Activated T-helper 17 cell treated with anti-CD3 and anti-CD28 coated beads, Interleukin-2, amount 50 U/mL, for 72 hours (primary cell): ENCODE measurements around the gene TIMD4. TPM values are rescaled to one million over a fixed set of nuclear protein-coding genes. Genes with fewer than 3 reads are reported as not detected.
"Not testable (repeated sequence)": the region's sequence is repeated elsewhere in the genome, so short reads cannot be mapped to it uniquely, and the experiment has no call there.

Experiments used
- ATAC-seq: fragments of 150-1000 bp; cut with Tn5 transposase; replicated peaks from 2 replicates; pipeline ENCODE4 v1.10.0; 2021; ENCODE audit warnings: mild to moderate bottlenecking, moderate library complexity
- H3K27ac Mint-ChIP-seq: one replicate; pipeline ENCODE4 v1.8.0; 2022; ENCODE audit warnings: mixed read lengths
- H3K27me3 Mint-ChIP-seq: one replicate; pipeline ENCODE4 v1.8.0; 2022; ENCODE audit warnings: mixed read lengths
- H3K36me3 Mint-ChIP-seq: one replicate; pipeline ENCODE4 v1.8.0; 2022; ENCODE audit warnings: low read depth, mild to moderate bottlenecking, mixed read lengths
- H3K4me1 Mint-ChIP-seq: one replicate; pipeline ENCODE4 v1.8.0; 2022; ENCODE audit warnings: mixed read lengths
- H3K4me3 Mint-ChIP-seq: one replicate; pipeline ENCODE4 v1.8.0; 2022; ENCODE audit warnings: mild to moderate bottlenecking, mixed read lengths
- H3K9me3 Mint-ChIP-seq: one replicate; pipeline ENCODE4 v1.8.0; 2022; ENCODE audit warnings: mixed read lengths
- total RNA-seq, 2 donors: library from RNA; stranded (reverse); gene quantifications; one replicate each; pipeline ENCODE4 v1.2.3, GENCODE V29; 2022

TIMD4 gene
- total RNA-seq = 1 to 10 TPM in 1 of 2 donors, under 1 TPM in 1; 0.67 to 1.3 TPM

- H3K36me3 Mint-ChIP-seq = no peaks in the 10 kb centered on the region
- no peak within 1 kb of the TSS for H3K27ac Mint-ChIP-seq
- H3K9me3 Mint-ChIP-seq = no peaks in the 10 kb centered on the region
- H3K4me3 Mint-ChIP-seq = no peak within 1 kb of the TSS
- no peaks in the 10 kb centered on the region for H3K27me3 Mint-ChIP-seq
- H3K4me1 Mint-ChIP-seq = no peaks in the 10 kb centered on the region
- no peak for ATAC-seq
Measured at GRCh38 chr5:156963125-156963524, at the start of gene TIMD4. Gene TIMD4 (minus strand): TSS chr5:156963226. CDS start chr5:156963198, 28 bp downstream.

GRCh38 chr5:157006262-157006661, 43.2 kb upstream of the TIMD4 start:
- Mint-ChIP-seq H3K27me3 (peaks cover 5% of the 10 kb centered on the region), H3K27ac (no peak overlapping the region), H3K9me3 (no peaks in the 10 kb centered on the region), H3K36me3 (no peaks in the 10 kb centered on the region), H3K4me3 (no peak overlapping the region), H3K4me1 (peaks cover 4% of the 10 kb centered on the region)
- no peak for ATAC-seq

GRCh38 chr5:157004893-157005551, 42.0 kb upstream of the TIMD4 start:
- peaks cover 4% of the 10 kb centered on the region for H3K4me1 Mint-ChIP-seq
- no peaks in the 10 kb centered on the region for H3K36me3 Mint-ChIP-seq
- peak; percentile 89 for ATAC-seq
- H3K27me3 Mint-ChIP-seq = peaks cover 5% of the 10 kb centered on the region
- H3K9me3 Mint-ChIP-seq = peaks cover 4% of the 10 kb centered on the region
- H3K4me3 Mint-ChIP-seq = no peak overlapping the region
- no peak overlapping the region for H3K27ac Mint-ChIP-seq

DNA sequence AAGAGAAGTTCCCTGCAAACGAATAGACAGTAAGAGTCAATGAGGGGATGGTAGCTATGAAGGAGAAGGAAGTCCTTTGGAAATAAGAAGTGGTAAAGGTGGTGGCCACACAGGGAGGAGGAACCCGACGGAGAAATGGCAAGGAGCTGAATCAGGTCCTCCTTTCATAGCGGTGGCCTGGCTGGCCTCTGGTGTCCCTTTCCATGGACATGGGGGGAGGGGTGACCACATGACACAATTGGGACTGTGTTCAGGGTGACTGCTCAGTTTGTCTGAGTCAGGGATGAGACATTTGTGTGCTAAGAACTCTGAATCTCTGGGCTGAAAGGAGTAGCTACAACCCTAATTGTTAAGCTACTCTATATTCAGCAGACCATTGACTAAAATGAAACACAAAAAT, 28.7 kb upstream of the TIMD4 start:
- Mint-ChIP-seq H3K9me3 (no peaks in the 10 kb centered on the region), H3K27me3 (peaks cover 6% of the 10 kb centered on the region), H3K27ac (no peak overlapping the region), H3K4me3 (no peak overlapping the region), H3K36me3 (no peaks in the 10 kb centered on the region), H3K4me1 (no peaks in the 10 kb centered on the region)
- ATAC-seq = no peak

- Mint-ChIP-seq H3K27me3 (peaks cover 8% of the 10 kb centered on the region), H3K27ac (no peak overlapping the region), H3K4me1 (no peaks in the 10 kb centered on the region), H3K36me3 (no peaks in the 10 kb centered on the region), H3K4me3 (no peak overlapping the region), H3K9me3 (no peaks in the 10 kb centered on the region)
- no peak for ATAC-seq
Measured at GRCh38 chr5:156984064-156984463, 21.0 kb upstream of the TIMD4 start.

DNA sequence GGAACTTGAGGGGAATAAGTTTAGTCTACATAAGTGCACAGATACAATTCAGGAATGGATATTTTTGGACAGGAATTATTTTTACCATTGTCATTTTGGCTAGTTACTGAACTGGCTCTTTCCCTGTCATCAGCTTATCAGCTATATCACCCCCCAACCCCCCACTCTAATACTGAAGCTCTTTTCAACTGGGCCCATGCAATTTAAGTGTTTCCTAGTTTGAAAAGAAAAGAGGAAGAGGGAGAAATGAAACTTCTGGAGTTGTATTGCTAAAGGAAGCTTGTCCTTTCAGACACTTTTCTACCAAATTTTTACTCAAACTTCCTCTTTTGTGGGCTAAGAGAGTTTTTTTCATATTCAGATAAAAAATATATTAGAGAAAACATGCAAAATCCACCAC, 18.5 kb upstream of the TIMD4 start:
- Mint-ChIP-seq H3K9me3 (no peaks in the 10 kb centered on the region), H3K27ac (no peak overlapping the region), H3K27me3 (peaks cover 8% of the 10 kb centered on the region), H3K36me3 (no peaks in the 10 kb centered on the region), H3K4me3 (no peak overlapping the region), H3K4me1 (no peaks in the 10 kb centered on the region)
- ATAC-seq = no peak

GRCh38 chr5:156974328-156974727, 11.3 kb upstream of the TIMD4 start:
- H3K27ac Mint-ChIP-seq = no peak overlapping the region
- peaks cover 4% of the 10 kb centered on the region for H3K4me1 Mint-ChIP-seq
- no peaks in the 10 kb centered on the region for H3K36me3 Mint-ChIP-seq
- H3K9me3 Mint-ChIP-seq = no peaks in the 10 kb centered on the region
- H3K27me3 Mint-ChIP-seq = peaks cover 2% of the 10 kb centered on the region
- ATAC-seq = no peak
- no peak overlapping the region for H3K4me3 Mint-ChIP-seq

DNA sequence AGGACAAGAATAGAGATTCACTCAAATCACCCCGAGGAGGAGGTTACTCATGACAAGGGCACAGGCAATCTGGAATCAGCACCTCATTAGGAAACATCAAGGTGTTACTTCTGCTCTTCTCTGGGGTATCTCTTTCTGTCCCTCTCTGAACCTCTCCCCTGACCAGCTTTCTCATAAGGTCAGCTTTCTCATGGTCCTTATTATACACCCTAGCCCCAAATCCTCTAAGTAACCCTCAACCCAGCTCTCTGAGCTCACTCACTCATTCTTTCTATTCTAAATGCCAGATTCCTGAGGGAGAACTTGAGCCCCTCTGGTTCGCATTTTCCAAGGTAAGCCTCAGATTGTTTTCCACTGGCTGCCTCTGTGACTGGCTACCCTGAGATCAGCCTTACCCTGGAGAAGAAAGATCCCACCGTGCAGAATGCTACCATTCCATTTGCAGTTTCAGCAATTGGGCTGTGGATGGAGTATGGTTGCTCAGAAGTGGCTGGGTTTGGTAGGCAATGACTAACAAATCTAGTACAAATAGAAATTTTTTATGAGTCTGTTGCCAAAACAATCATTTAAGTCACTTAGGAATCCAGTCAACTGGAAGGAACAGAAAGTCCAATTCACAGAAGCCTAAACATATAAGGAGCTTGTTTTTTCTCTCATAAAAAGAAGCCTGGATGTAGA, 9.0 kb upstream of the TIMD4 start:
- H3K27ac Mint-ChIP-seq = peak overlapping the region; percentile 37
- ATAC-seq = peak; percentile 7

GRCh38 chr5:156971415-156971814, 8.4 kb upstream of the TIMD4 start:
- Mint-ChIP-seq H3K4me1 (peaks cover 4% of the 10 kb centered on the region), H3K27me3 (peaks cover 2% of the 10 kb centered on the region), H3K4me3 (no peak overlapping the region), H3K9me3 (no peaks in the 10 kb centered on the region), H3K27ac (peak overlapping the region; percentile 37), H3K36me3 (no peaks in the 10 kb centered on the region)
- peak; percentile 76 for ATAC-seq

More for the DNA sequence above, 9.0 kb upstream of the TIMD4 start:
- Mint-ChIP-seq H3K4me1 (peaks cover 4% of the 10 kb centered on the region), H3K4me3 (no peak overlapping the region), H3K27me3 (peaks cover 2% of the 10 kb centered on the region), H3K36me3 (no peaks in the 10 kb centered on the region), H3K9me3 (no peaks in the 10 kb centered on the region)

DNA sequence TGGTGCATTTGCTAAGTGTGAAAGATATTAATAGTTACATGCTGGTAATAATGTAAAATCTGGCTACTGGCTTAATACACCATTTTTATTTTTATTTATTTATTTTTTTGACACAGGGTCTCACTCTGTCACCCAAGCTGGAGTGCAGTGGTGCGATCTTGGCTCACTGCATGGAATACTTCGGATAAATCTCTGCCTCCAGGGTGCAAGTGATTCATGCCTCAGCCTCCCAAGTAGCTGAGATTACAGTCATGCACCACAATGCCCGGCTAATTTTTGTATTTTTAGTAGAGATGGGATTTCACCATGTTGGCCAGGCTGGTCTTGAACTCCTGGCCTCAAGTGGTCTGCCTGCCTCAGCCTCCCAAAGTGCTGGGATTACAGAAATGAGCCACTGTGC, 4.4 kb upstream of the TIMD4 start:
- H3K27ac Mint-ChIP-seq, H3K27me3 Mint-ChIP-seq, ATAC-seq, H3K36me3 Mint-ChIP-seq, H3K4me3 Mint-ChIP-seq, H3K4me1 Mint-ChIP-seq, H3K9me3 Mint-ChIP-seq: not testable (repeated sequence)

- Mint-ChIP-seq H3K9me3 (no peaks in the 10 kb centered on the region), H3K4me3 (no peak overlapping the region), H3K27me3 (no peaks in the 10 kb centered on the region), H3K36me3 (no peaks in the 10 kb centered on the region), H3K4me1 (peaks cover 3% of the 10 kb centered on the region), H3K27ac (no peak overlapping the region)
- no peak for ATAC-seq
Measured at GRCh38 chr5:156956321-156956720, 6.7 kb downstream of the TIMD4 start.

DNA sequence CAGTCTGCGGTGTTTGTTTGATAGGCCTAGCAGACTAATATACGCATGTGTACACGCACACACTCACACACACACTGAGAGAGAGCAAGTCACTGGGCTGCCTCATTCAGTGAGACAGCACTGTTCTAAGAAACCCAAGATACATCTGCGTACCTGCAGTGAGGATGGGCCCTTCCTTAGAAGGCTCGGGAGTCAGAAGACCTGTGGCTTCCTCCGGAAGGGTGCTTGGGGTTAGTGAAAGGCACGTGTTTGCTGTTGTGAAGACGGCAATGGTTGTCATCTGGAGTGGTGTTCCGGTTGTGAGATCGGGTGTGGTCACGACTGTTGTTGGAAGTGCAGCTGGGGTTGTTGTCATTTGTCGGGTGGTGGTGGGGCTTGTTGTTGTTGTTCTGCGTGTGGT, 11.7 kb downstream of the TIMD4 start:
- Mint-ChIP-seq H3K4me3 (no peak overlapping the region), H3K27me3 (no peaks in the 10 kb centered on the region), H3K9me3 (no peaks in the 10 kb centered on the region), H3K36me3 (no peaks in the 10 kb centered on the region), H3K27ac (no peak overlapping the region), H3K4me1 (peaks cover 3% of the 10 kb centered on the region)
- ATAC-seq = no peak

DNA sequence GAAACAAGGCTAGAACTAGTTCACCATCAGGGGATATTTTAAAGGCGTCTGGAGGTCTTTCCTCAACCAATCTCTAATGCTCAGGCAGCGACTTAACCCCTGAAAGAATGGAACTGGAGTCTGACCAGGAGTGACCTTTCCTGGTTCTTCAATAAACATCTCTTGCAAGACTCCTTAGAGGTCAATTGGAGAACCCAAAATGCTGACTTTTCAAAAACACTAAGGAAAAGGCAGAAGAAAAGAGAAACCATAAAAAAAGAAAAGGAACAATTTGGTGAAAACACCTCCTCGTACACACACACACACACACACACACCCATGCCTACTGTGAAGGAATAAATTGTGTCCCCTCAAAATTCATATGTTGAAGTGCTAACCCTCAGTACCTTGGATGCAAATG, 12.3 kb downstream of the TIMD4 start:
- H3K4me3 Mint-ChIP-seq = no peak overlapping the region
- H3K27ac Mint-ChIP-seq = no peak overlapping the region
- H3K9me3 Mint-ChIP-seq = no peaks in the 10 kb centered on the region
- H3K36me3 Mint-ChIP-seq = no peaks in the 10 kb centered on the region
- H3K4me1 Mint-ChIP-seq = peaks cover 3% of the 10 kb centered on the region
- no peak for ATAC-seq
- no peaks in the 10 kb centered on the region for H3K27me3 Mint-ChIP-seq

GRCh38 chr5:156949424-156949823, 13.6 kb downstream of the TIMD4 start:
- no peaks in the 10 kb centered on the region for H3K27me3 Mint-ChIP-seq
- no peaks in the 10 kb centered on the region for H3K36me3 Mint-ChIP-seq
- no peaks in the 10 kb centered on the region for H3K9me3 Mint-ChIP-seq
- no peak overlapping the region for H3K4me3 Mint-ChIP-seq
- peaks cover 3% of the 10 kb centered on the region for H3K4me1 Mint-ChIP-seq
- no peak for ATAC-seq
- no peak overlapping the region for H3K27ac Mint-ChIP-seq

- H3K27ac Mint-ChIP-seq = no peak overlapping the region
Measured at GRCh38 chr5:156947925-156948324, 15.1 kb downstream of the TIMD4 start.

More at GRCh38 chr5:156947925-156948324, 15.1 kb downstream of the TIMD4 start:
- H3K9me3 Mint-ChIP-seq = no peaks in the 10 kb centered on the region
- H3K4me3 Mint-ChIP-seq = no peak overlapping the region
- H3K4me1 Mint-ChIP-seq = no peaks in the 10 kb centered on the region
- no peaks in the 10 kb centered on the region for H3K27me3 Mint-ChIP-seq
- no peaks in the 10 kb centered on the region for H3K36me3 Mint-ChIP-seq
- ATAC-seq = peak; percentile 51
